Measurements from ENCODE around the gene TAF13.

DNA sequence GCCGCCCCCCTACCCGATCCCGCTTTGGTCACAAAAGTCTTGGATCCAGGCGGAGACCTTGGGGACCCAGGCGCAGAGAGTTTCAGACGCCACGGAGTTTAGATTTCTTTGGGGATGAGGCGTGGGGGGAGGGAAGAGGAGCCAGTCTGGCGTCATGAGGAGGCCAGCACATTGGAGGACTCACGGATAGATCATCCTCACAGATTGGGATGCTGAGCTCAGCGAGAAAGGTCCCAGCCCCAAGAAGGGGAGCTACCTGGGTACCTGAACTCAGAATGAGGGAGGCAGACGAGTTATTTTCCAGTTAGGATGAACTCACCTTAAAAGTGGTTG, 38.5 kb upstream of the TAF13 start:
- TF ChIP-seq, protein P1, sequence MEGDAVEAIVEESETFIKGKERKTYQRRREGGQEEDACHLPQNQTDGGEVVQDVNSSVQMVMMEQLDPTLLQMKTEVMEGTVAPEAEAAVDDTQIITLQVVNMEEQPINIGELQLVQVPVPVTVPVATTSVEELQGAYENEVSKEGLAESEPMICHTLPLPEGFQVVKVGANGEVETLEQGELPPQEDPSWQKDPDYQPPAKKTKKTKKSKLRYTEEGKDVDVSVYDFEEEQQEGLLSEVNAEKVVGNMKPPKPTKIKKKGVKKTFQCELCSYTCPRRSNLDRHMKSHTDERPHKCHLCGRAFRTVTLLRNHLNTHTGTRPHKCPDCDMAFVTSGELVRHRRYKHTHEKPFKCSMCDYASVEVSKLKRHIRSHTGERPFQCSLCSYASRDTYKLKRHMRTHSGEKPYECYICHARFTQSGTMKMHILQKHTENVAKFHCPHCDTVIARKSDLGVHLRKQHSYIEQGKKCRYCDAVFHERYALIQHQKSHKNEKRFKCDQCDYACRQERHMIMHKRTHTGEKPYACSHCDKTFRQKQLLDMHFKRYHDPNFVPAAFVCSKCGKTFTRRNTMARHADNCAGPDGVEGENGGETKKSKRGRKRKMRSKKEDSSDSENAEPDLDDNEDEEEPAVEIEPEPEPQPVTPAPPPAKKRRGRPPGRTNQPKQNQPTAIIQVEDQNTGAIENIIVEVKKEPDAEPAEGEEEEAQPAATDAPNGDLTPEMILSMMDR (IDR thresholded peaks at IDR 0.05; ENCODE audit: low read depth, low read length) = no peak
- no peak for TF ChIP-seq EZH2phosphoT487 (IDR thresholded peaks at IDR 0.05; ENCODE audit: low read depth)

Measured in OCI-LY3 (cell line).